ENCODE data around the gene RNF214. TPM values are rescaled to one million over a fixed set of nuclear protein-coding genes. Genes with fewer than 3 reads are reported as not detected.
A peak's percentile ranks its signal among the peaks of the same experiment; 100 is the strongest.

Gene RNF214
- total RNA-seq, 1 donor: 4.7 TPM

GRCh38 chr11:117219001-117219400, 13.5 kb upstream of the RNF214 start:
- H3K4me3 ChIP-seq (ENCODE audit: low read length): no peak overlapping the region

GRCh38 chr11:117219455-117219854, 13.0 kb upstream of the RNF214 start:
- no peaks in the 10 kb centered on the region for H3K9me3 ChIP-seq (ENCODE audit: low read depth, low read length)
- H3K4me1 ChIP-seq (ENCODE audit: insufficient read depth, low read length): peaks cover 5% of the 10 kb centered on the region
- no peak overlapping the region for H3K4me3 ChIP-seq (ENCODE audit: low read length)
- no peaks in the 10 kb centered on the region for H3K27me3 ChIP-seq (ENCODE audit: insufficient read depth, low read length)

More at GRCh38 chr11:117219001-117219400, 13.5 kb upstream of the RNF214 start:
- H3K9me3 ChIP-seq (ENCODE audit: low read depth, low read length): no peaks in the 10 kb centered on the region
- no peaks in the 10 kb centered on the region for H3K27me3 ChIP-seq (ENCODE audit: insufficient read depth, low read length)
- H3K4me1 ChIP-seq (ENCODE audit: insufficient read depth, low read length): peaks cover 5% of the 10 kb centered on the region

- H3K4me3 ChIP-seq (ENCODE audit: low read length): no peak overlapping the region
- H3K4me1 ChIP-seq (ENCODE audit: insufficient read depth, low read length): peaks cover 5% of the 10 kb centered on the region
- H3K9me3 ChIP-seq (ENCODE audit: low read depth, low read length): no peaks in the 10 kb centered on the region
- no peaks in the 10 kb centered on the region for H3K27me3 ChIP-seq (ENCODE audit: insufficient read depth, low read length)
These were observed 12.5 kb upstream of the RNF214 start for GRCh38 chr11:117219995-117220394.

GRCh38 chr11:117220568-117220967, 11.9 kb upstream of the RNF214 start:
- peaks cover 5% of the 10 kb centered on the region for H3K4me1 ChIP-seq (ENCODE audit: insufficient read depth, low read length)
- no peaks in the 10 kb centered on the region for H3K27me3 ChIP-seq (ENCODE audit: insufficient read depth, low read length)
- no peaks in the 10 kb centered on the region for H3K9me3 ChIP-seq (ENCODE audit: low read depth, low read length)
- H3K4me3 ChIP-seq (ENCODE audit: low read length): no peak overlapping the region

DNA sequence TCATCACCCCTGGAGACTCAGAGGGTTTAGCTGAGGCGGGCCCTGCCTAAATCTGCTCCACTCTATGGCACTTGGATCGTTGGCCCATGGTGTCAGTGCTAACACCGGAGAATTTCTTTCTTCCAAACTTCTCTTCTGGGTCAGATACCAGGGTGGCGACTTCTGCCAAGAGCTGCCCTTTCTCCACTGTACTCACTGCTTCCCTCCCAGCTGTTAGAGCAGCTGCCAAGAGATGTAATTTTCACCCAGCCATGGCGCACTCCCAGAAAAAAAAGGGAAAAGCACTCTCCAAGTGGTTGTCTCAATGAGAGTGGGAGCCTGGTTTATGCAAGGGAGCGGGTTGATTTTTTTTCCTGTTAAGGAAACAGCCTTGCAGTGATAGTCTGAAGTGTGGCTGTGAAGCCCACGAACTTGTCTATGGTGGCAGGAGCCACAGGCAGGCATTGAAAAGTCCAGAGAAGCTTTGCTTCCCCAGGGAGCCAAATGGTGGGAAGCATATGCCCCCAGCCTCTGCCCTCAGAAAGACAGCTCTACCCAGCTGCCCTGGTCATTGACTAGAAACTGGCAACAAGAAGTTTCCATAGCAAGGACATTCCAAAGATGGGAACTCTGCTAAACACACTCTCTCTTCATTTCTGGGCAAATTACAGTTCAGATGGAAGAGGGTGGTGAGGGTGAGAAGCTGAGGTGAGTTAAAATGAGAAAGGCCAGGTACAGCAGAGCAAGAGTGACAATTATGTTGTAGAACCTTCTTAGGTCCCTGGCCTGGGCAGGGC, 11.3 kb upstream of the RNF214 start:
- H3K4me1 ChIP-seq (ENCODE audit: insufficient read depth, low read length): peaks cover 6% of the 10 kb centered on the region
- H3K27me3 ChIP-seq (ENCODE audit: insufficient read depth, low read length): no peaks in the 10 kb centered on the region
- H3K4me3 ChIP-seq (ENCODE audit: low read length): no peak overlapping the region
- H3K9me3 ChIP-seq (ENCODE audit: low read depth, low read length): no peaks in the 10 kb centered on the region

DNA sequence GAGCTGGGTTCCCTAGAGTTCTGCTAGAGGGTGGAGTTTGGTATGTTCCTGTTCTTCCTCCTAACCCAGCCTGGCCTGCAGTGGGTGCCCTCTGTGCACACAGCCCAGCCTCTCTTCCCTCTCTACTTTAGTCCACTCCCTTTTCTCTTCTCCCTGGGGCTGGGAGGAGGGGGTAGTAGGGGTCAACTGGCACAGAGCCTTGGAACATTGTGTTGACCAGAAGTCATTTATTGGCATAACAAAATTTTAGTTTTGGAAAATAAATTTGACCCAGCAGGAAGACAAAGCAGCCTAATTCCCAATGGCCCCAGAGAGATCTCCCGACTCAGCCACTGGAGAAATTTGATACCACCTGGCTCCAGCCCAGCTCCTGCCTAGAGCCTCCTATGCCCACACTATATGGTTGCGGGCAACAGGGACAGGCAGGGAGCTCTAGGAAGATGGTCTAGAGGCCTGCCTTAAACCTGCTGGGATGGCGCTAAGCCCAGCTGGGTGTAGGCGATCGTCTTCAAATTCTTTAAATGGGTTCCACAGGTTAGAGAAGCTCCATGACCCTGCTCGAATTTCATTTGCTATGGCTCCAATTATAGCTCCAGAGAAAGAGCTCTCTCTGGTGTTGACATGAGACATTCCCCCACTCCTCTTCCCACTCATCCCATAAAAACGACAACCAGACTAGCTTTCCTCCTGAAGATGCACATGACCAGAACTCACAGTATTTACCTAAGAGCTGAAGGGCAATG, 10.5 kb upstream of the RNF214 start:
- Histone ChIP-seq H3K4me1 (ENCODE audit: insufficient read depth, low read length) (peaks cover 14% of the 10 kb centered on the region), H3K9me3 (ENCODE audit: low read depth, low read length) (no peaks in the 10 kb centered on the region), H3K4me3 (ENCODE audit: low read length) (no peak overlapping the region), H3K27me3 (ENCODE audit: insufficient read depth, low read length) (no peaks in the 10 kb centered on the region)

DNA sequence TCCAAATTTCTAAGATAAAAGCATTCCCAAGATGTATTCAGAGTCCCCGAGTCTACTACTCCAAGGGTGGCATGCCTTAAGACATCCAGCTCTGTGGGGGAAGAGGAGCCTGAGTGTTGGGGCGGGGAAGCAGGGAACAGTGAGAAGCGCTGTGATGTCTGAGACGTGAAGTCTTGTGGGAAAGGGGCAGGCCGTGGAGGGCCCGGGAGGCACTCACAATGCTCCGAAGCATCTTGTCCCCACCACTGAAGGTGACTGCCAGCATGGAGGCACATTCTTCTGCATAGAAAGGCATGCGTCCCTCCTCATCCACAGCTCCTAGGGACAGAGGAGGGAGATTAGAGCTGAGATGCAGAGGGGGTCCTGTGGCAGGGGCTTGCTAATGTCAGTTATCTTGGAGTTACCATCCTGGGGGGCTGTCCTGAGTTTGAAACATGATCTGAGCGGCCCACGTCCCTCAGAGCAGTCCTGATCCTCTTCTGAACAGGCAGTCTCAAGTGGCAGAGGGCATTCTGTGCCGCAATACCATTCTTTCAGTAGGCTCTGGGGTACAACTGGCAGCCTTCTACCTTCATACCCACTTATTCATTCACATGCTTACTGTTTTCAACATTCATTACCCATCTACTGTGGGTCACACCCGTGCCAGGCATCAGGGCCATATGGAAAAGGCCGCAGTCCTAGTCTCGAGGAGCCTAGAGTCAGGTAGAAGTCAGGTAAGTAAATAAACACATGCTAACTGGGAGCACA, 9.3 kb upstream of the RNF214 start:
- no peaks in the 10 kb centered on the region for H3K9me3 ChIP-seq (ENCODE audit: low read depth, low read length)
- no peak overlapping the region for H3K4me3 ChIP-seq (ENCODE audit: low read length)
- no peaks in the 10 kb centered on the region for H3K27me3 ChIP-seq (ENCODE audit: insufficient read depth, low read length)
- H3K4me1 ChIP-seq (ENCODE audit: insufficient read depth, low read length): peaks cover 14% of the 10 kb centered on the region

DNA sequence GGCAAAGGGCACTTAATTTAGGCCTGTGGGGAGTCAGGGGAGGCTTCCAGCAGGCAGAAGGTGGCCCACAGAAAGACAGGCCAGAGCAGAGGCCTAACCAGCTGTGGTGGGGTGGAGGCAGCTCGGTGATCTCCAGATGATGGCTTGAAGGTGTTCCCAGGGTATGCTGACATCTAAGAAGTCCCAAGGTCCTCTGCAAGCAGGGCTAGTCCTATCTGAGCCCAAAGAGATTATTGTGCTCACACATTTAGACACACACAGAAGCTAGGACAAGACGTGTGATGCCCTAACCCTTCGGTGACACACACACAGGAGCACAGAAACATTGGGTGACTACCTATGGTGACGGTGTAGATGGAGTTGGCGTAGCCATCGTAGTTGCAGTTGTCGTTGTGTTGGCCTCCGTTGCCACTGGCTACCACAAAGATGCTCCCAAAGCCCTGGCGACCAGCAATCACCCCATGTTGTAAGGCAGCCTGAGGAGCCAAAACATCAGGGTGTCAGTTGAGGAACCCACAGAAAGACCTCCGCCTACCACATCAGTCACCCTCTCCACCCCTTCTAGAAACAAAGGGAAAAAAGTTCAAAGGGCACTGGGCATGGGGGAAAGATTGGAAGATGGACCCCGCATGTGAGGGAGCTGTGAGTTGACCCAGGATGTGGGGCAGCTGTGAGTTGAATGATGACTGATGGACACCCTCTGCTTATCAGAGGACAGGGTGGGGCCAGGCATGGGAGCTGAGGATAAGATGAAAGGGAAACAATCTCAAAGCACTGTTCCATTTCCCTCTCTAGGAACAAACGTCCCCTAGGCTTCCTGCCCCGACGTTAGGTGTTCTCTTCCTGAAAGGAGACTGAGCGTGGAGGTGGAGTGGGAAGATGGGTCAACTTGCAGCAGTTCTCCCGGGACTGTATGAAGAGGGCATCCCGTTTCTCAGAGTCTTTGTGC, 8.5 kb upstream of the RNF214 start:
- H3K4me1 ChIP-seq (ENCODE audit: insufficient read depth, low read length): peaks cover 15% of the 10 kb centered on the region
- no peak overlapping the region for H3K4me3 ChIP-seq (ENCODE audit: low read length)
- H3K27me3 ChIP-seq (ENCODE audit: insufficient read depth, low read length): no peaks in the 10 kb centered on the region
- H3K9me3 ChIP-seq (ENCODE audit: low read depth, low read length): no peaks in the 10 kb centered on the region

GRCh38 chr11:117225553-117226170, 6.8 kb upstream of the RNF214 start:
- no peaks in the 10 kb centered on the region for H3K27me3 ChIP-seq (ENCODE audit: insufficient read depth, low read length)

GRCh38 chr11:117226388-117227385, 5.8 kb upstream of the RNF214 start:
- Histone ChIP-seq H3K4me1 (ENCODE audit: insufficient read depth, low read length) (peaks cover 37% of the 10 kb centered on the region), H3K9me3 (ENCODE audit: low read depth, low read length) (no peaks in the 10 kb centered on the region), H3K27me3 (ENCODE audit: insufficient read depth, low read length) (no peaks in the 10 kb centered on the region), H3K4me3 (ENCODE audit: low read length) (no peak overlapping the region)

More at GRCh38 chr11:117225553-117226170, 6.8 kb upstream of the RNF214 start:
- no peak overlapping the region for H3K4me3 ChIP-seq (ENCODE audit: low read length)
- no peaks in the 10 kb centered on the region for H3K9me3 ChIP-seq (ENCODE audit: low read depth, low read length)
- peaks cover 26% of the 10 kb centered on the region for H3K4me1 ChIP-seq (ENCODE audit: insufficient read depth, low read length)

GRCh38 chr11:117228091-117228490, 4.4 kb upstream of the RNF214 start:
- Histone ChIP-seq H3K4me1 (ENCODE audit: insufficient read depth, low read length) (peaks cover 40% of the 10 kb centered on the region), H3K9me3 (ENCODE audit: low read depth, low read length) (no peaks in the 10 kb centered on the region), H3K27me3 (ENCODE audit: insufficient read depth, low read length) (no peaks in the 10 kb centered on the region), H3K4me3 (ENCODE audit: low read length) (no peak overlapping the region)

DNA sequence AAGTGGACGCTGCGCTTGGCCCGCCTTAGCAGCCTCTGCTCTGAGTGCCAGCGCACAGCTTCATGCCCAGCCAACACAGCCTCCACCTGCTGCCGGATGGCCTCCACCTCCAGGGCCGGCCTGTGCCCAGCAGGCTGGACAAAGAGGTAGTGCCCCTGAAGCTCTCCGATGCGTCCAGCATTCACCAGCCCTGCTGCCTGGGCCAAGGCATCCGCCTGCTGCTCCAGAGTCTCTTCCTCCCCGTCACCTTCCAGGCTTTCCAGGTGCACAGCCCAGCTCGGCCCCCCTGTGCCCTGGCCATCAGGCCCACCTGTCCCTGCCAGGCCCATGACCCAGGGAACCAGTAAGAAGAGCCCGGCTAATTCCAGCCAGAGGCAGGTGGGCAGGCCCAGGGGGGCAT, 3.1 kb upstream of the RNF214 start:
- no peaks in the 10 kb centered on the region for H3K27me3 ChIP-seq (ENCODE audit: insufficient read depth, low read length)
- H3K4me3 ChIP-seq (ENCODE audit: low read length): no peak overlapping the region
- no peaks in the 10 kb centered on the region for H3K9me3 ChIP-seq (ENCODE audit: low read depth, low read length)
- H3K4me1 ChIP-seq (ENCODE audit: insufficient read depth, low read length): peaks cover 46% of the 10 kb centered on the region

GRCh38 chr11:117229931-117230285, 2.6 kb upstream of the RNF214 start:
- Histone ChIP-seq H3K27me3 (ENCODE audit: insufficient read depth, low read length) (no peaks in the 10 kb centered on the region), H3K9me3 (ENCODE audit: low read depth, low read length) (no peaks in the 10 kb centered on the region), H3K4me3 (ENCODE audit: low read length) (peak overlapping the region; percentile 2), H3K4me1 (ENCODE audit: insufficient read depth, low read length) (peaks cover 46% of the 10 kb centered on the region)

Data from mononuclear cell (primary cell).